ENCODE measurements around the gene RBM15. TPM values are rescaled to one million over a fixed set of nuclear protein-coding genes. Genes with fewer than 3 reads are reported as not detected.

Gene RBM15
- total RNA-seq, 2 donors from 2014 or later: 21.4 to 25.9 TPM

- WGBS, 2 donors: 90 to 91% methylated on average over 1 of the region's 1 CpG
- Histone ChIP-seq H3K27ac (no peak overlapping the region), H3K36me3 (replicated peaks in 1 of 2; ENCODE audit: insufficient read depth in 1 of 2, low read depth in 2 of 2) (no peaks in the 10 kb centered on the region), H3K9me3 (no peaks in the 10 kb centered on the region), H3K27me3 (no peaks in the 10 kb centered on the region), H3K4me1 (no peaks in the 10 kb centered on the region), H3K4me3 (no peak overlapping the region)
- ATAC-seq (no peak), DNase-seq (no peak)
- no peak for TF ChIP-seq POLR2A (IDR thresholded peaks at IDR 0.05)
- no peak for TF ChIP-seq CTCF (IDR thresholded peaks at IDR 0.05)
- intact Hi-C loops (cut with DNase I): no loop called here
Observed at GRCh38 chr1:110320168-110320518, 19.0 kb upstream of the RBM15 start.

- WGBS, 2 donors: 80% methylated on average over 2 of the region's 2 CpGs
- no peak overlapping the region for H3K27ac ChIP-seq
- no peaks in the 10 kb centered on the region for H3K27me3 ChIP-seq
- H3K4me3 ChIP-seq: no peak overlapping the region
- TF ChIP-seq POLR2A (IDR thresholded peaks at IDR 0.05): no peak
- TF ChIP-seq CTCF (IDR thresholded peaks at IDR 0.05): no peak
- H3K4me1 ChIP-seq: no peaks in the 10 kb centered on the region
- ATAC-seq: no peak
- no peak for DNase-seq
- intact Hi-C loops (cut with DNase I): no loop called here
- no peaks in the 10 kb centered on the region for H3K36me3 ChIP-seq (replicated peaks in 1 of 2; ENCODE audit: insufficient read depth in 1 of 2, low read depth in 2 of 2)
- H3K9me3 ChIP-seq: no peaks in the 10 kb centered on the region
Observed at GRCh38 chr1:110321045-110321444, 18.1 kb upstream of the RBM15 start.

- Histone ChIP-seq H3K4me1 (no peaks in the 10 kb centered on the region), H3K9me3 (no peaks in the 10 kb centered on the region), H3K4me3 (no peak overlapping the region), H3K36me3 (replicated peaks in 1 of 2; ENCODE audit: insufficient read depth in 1 of 2, low read depth in 2 of 2) (no peaks in the 10 kb centered on the region), H3K27ac (no peak overlapping the region), H3K27me3 (no peaks in the 10 kb centered on the region)
- no peak for TF ChIP-seq CTCF (IDR thresholded peaks at IDR 0.05)
- TF ChIP-seq POLR2A (IDR thresholded peaks at IDR 0.05): no peak
- WGBS, 2 donors: 23 to 28% methylated on average over 4 of the region's 4 CpGs
- DNase-seq: no peak
- ATAC-seq: no peak
- intact Hi-C loops (cut with DNase I): no loop called here
Observed at GRCh38 chr1:110321846-110322245, 17.3 kb upstream of the RBM15 start.

- DNase-seq (no peak), ATAC-seq (no peak)
- H3K9me3 ChIP-seq: no peaks in the 10 kb centered on the region
- H3K27me3 ChIP-seq: no peaks in the 10 kb centered on the region
- TF ChIP-seq POLR2A (IDR thresholded peaks at IDR 0.05) (no peak), CTCF (IDR thresholded peaks at IDR 0.05) (no peak)
- no peak overlapping the region for H3K27ac ChIP-seq
- WGBS, 2 donors: 66 to 69% methylated on average over 1 of the region's 1 CpG
- no peak overlapping the region for H3K4me3 ChIP-seq
- intact Hi-C loops (cut with DNase I): no loop called here
- no peaks in the 10 kb centered on the region for H3K36me3 ChIP-seq (replicated peaks in 1 of 2; ENCODE audit: insufficient read depth in 1 of 2, low read depth in 2 of 2)
- no peaks in the 10 kb centered on the region for H3K4me1 ChIP-seq
Observed at GRCh38 chr1:110324667-110325066, 14.5 kb upstream of the RBM15 start.

GRCh38 chr1:110326826-110327225 is 12.4 kb upstream of the RBM15 start:
- no peaks in the 10 kb centered on the region for H3K9me3 ChIP-seq
- ATAC-seq (no peak), DNase-seq (no peak)
- no peaks in the 10 kb centered on the region for H3K27me3 ChIP-seq
- no peak overlapping the region for H3K27ac ChIP-seq
- no peak for TF ChIP-seq CTCF (IDR thresholded peaks at IDR 0.05)
- no peak for TF ChIP-seq POLR2A (IDR thresholded peaks at IDR 0.05)
- H3K4me1 ChIP-seq: peaks cover 16% of the 10 kb centered on the region
- intact Hi-C loops (cut with DNase I): no loop called here
- WGBS, 2 donors: 29 to 45% methylated on average over 1 of the region's 1 CpG
- no peaks in the 10 kb centered on the region for H3K36me3 ChIP-seq (replicated peaks in 1 of 2; ENCODE audit: insufficient read depth in 1 of 2, low read depth in 2 of 2)
- H3K4me3 ChIP-seq: no peak overlapping the region
